Measurements from ENCODE around the gene SDC3.

The SDC3 gene

GRCh38 chr1:30928171-30928570 lies 19.6 kb upstream of the SDC3 start:
- no peak for DNase-seq (ENCODE audit: low spot score)

DNA sequence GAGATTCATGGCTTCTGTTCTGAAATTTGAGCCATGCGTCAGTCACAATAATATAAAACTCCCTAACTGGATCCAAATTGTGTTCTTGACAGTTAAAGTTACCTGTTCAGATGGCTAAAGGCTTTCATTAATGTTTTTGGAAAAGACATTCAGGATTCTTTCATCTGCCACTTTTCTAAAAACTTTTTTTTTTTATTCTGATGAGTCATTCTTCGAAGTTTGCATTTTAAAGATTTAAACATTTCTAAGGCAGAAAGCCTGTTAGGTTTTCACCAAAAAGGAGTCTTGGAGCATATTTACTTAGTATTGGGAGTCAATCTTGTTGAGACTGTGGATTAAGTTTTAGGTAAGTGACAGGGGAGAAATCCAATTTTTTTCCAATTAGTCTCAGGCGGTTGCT lies 18.9 kb upstream of the SDC3 start:
- no peak for DNase-seq (ENCODE audit: low spot score)

DNA sequence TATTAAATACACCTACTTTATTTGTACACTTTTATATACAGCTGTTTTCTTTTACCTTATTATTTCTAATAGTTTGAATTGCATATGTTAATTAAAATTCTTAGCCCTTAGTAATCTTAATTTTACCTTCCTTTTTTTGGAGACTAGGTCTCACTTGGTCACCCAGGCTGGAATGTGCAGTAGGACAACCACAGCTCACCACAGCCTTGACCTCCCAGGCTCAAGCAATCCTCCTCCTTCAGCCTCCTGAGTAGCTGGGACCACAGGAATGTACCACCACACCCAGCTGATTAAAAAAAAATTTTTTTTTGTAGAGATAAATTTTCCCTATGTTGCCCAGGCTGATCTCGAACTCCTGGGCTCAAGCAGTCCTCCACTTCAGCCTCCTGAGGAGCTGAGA lies 15.0 kb upstream of the SDC3 start:
- no peak for DNase-seq (ENCODE audit: low spot score)

GRCh38 chr1:30920827-30921226 lies 12.3 kb upstream of the SDC3 start:
- no peak for DNase-seq (ENCODE audit: low spot score)

DNA sequence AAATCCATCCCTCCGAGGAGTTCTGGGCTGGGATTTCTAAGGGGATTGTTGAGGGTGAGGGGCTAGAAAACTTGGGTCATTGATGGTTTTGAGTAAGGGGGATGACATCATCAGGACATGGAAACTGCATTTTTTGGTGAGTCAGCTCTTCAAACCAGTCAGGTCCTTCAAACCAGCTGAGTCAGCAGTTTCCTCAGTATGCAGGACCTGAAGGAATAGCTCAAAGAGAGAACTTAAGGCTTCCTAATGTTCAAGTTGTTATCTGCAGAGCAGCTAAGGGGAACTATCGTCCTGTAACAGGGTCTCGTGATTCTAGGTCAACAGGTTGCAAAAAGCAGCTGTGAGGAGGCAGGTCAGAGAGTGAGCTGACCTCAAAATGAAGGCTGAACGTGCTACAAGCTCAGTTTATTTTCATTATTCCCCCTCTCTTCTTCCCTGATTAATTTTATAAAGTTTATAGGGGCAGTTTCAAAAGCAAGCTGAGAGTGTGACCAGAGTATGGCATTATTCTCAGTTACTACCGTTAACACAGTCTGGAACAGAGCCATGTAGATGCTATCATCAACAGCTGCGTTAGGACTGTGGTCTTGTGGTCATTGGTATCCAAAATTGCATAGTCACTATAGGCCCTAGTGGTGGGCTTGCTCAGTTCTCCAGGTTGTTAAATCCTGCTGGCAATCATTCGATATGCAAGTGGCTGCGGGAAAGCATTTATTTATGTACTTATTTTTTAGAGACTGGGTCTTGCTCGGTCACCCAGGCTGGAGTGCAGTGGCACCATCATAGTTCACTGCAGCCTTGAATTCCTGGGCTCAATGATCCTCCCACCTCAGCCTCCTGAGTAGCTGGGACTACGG lies 10.7 kb upstream of the SDC3 start:
- DNase-seq (ENCODE audit: low spot score) = no peak

DNA sequence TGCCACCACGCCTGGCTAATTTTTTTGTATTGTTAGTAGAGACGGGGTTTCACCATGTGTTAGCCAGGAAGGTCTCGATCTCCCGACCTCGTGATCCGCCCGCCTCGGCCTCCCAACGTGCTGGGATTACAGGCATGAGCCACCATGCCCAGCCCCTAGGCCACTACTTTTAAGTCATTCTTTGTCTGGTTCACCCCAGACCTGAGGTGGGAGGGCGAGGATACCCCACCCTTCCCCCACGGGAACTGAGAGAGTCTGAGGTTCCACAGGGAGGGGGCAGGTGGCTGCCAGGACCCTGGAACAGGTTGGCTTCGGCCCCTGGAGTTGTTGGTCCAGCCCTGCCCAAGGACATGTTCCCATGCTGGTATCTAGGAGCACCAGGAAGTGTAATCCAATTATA lies 7.7 kb upstream of the SDC3 start:
- DNase-seq (ENCODE audit: low spot score) = no peak

DNA sequence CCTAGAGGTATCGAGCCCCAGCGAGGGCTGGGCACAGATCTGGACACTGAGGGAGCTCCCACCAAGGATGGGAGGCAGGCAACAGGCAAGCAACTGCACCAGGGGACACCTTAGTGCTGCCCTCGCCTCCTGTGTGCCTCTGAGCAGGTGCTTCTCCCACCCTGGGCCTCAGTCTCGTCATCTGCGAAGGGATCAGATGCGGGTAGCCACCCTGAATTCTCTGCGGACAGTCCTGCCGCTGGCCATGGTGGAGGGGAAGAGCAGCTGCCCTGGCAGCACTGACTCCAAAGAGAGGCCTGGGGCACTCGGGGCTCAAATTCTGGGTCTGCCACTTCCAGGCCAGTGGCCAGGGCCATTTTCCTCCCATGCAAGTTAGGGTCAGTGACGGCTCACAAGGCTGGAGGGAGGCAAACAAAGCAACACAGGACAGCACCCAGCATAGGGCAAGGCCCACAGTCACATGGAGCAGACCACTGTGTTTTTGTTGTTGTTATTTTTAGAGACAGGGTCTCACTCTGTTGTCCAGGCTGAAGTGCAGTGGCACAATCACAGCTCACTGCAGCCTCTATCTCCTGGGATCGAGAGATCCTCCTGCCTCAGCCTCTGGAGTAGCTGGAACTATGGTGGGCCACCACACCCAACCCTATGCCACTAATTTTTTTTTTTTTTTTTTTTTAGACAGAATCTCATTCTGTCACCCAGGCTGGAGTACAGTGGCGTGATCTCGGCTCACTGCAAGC lies 7.1 kb upstream of the SDC3 start:
- DNase-seq (ENCODE audit: low spot score) = no peak

DNA sequence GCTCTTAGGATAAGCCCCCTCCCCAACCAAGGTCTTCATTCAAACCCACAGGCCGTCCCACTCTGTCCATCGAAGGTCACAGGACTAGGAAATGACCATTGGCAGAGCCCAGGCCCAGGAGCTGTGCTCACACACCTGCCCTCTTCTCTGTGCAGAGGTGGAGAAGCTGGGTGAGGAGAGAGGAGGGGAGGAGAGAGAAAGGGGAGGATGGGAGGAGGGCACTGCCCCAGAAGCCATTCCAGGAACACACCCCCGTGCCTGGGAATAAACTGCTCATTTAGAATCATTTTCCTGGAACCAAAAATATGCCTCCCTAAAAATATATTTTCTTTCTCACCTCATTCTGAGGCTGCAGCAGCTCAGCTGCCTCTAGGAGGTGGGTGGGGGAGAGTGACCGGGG lies 6.4 kb upstream of the SDC3 start:
- DNase-seq (ENCODE audit: low spot score) = no peak

DNA sequence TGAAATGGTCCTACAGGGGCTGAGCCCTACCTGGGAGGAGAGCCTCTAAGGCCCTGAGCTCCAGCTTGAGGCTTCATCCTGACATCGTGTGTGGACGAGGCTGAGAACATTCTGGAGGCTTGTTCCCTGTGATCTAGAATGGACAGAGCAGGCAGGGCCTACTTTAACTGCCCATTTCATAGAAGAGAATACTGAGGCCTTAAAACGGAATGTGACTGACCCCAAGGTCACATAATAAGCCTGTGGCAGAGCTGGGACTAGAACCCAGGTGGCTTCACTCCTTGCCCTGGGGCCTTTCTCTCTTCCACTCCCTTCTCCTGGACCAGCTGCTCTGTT lies 6.0 kb upstream of the SDC3 start:
- no peak for DNase-seq (ENCODE audit: low spot score)

DNA sequence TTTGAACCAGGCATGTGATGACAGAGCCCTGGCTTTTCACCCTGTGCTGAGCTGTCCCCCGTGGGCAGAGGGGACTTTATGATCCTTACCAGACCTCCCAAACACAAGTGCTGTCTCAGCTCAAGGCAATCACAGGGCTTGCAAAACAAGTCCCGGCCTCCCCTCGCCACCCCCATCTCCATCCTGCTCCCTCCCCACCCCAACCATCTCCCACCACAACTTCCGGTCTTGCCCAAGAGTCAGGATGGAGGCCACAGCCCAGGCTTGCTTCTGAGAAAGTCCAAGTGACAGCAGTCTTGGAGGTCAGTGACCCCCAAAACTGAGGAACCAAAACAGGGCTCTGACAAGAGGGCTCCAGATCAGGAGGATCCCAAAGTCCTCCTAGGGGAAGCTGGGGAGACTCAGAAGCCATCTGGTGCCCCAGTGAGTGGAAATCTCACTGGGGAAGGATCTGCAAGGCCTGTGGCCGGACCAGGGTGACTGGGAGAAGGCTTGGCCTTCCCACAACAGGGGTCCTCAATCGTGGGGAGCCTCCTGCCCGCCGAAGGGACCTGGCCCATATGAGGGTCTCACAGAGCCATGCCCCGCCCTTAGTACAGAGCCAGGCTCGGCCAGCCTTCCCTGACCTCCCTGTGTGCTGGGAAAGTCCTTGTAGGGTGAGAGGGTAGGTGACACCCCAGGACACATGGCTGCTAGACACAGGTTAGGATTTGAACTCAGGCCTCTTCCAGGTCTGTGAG lies 4.5 kb upstream of the SDC3 start:
- no peak for DNase-seq (ENCODE audit: low spot score)

GRCh38 chr1:30912224-30912623 lies 3.7 kb upstream of the SDC3 start:
- no peak for DNase-seq (ENCODE audit: low spot score)

- DNase-seq (ENCODE audit: low spot score) = peak; percentile 62
Observed at GRCh38 chr1:30911059-30911954, 2.7 kb upstream of the SDC3 start.

DNA sequence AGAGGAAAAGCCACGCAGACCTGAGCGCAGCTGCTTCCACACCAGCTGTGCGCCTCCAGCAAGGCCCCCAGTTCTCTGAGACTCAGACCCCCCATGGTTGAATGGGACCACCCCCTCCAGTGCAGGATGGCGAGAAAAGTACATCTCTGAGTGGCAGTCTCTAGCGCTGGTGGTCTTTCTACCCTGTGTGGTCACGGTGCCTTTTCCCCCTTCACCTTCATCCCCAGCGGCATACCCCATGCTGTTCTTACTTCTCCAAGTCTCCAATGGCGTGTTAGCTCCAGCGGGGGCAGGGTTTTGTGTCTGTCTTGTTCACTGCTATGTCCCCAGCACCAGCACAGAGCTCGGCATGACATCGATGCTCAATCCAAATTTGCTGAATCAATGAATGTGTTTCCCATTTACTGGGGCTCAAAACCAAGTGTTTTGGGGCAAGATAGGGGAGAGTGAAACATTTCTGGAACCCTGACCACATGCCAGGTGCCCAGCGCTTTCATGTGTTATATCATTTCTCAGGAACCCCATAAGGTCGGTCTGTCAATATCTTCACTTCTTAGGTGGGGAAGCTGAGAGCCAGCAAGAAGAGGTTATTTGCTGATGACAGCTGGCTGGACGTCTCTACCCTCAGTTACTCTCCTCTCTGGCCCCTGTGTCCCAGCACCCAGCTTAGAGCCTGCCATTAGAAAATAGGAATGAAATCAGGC lies 959 bp upstream of the SDC3 start:
- no peak for DNase-seq (ENCODE audit: low spot score)

DNA sequence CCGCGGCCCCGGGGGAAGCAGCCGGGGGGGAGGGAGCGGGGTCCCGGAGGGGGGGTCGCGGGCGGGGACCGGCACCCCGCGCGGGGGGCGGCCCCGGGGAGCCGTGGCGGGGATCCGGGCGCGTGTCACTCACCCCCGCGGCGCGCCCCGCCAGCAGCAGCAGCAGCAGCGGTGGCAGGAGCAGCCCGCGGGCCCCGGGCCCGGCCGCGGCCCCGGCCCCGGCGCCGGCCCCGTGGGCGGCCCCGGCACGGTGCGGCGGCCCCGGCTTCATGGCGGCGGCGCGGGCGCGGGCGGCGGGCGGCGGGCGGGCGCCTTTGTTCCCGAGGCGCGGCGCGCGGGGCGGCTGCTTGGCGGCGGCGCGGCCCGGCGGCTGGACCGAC lies 252 bp downstream of the SDC3 start:
- no peak for DNase-seq (ENCODE audit: low spot score)

- DNase-seq (ENCODE audit: low spot score) = no peak
Observed at GRCh38 chr1:30907481-30908315, 860 bp downstream of the SDC3 start.

DNA sequence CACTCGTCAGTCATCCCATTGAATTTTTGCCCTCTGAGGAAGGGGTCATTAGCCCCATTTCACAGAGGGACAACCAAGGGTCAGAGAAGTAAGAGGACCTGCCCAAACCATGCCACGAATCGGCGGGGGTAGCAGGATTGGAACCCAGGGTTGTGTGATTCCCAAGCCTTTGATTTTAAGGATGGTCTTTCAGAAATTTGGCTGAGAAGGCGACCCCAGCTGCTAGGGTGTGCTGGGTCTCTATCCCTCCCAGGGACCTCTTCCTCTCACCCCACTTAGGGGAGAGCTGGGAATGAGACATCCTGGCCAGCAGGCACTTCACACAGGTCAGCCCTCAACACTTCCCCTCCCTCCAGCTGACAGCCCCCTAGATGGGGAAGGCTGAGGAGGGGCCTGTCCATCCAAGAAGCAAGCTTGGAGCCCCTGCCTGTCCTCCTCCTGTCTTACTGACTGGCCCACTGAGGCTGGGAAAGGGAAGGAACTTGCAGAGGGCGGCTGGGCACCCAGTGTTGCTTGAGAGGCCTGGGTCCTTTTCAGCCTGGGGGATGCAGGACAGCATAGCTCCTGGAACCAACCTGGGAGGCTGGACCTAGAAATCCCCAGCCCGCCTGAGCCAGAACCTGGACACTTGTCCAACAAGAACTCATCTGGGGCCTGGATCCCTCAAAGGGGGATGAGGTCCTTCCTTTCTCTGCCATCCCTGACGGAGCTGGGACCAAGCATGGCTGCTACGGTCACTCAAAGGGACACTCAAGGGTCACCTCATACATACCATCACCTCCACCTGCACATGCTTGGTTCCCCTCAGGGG lies 1.7 kb downstream of the SDC3 start:
- no peak for DNase-seq (ENCODE audit: low spot score)

DNA sequence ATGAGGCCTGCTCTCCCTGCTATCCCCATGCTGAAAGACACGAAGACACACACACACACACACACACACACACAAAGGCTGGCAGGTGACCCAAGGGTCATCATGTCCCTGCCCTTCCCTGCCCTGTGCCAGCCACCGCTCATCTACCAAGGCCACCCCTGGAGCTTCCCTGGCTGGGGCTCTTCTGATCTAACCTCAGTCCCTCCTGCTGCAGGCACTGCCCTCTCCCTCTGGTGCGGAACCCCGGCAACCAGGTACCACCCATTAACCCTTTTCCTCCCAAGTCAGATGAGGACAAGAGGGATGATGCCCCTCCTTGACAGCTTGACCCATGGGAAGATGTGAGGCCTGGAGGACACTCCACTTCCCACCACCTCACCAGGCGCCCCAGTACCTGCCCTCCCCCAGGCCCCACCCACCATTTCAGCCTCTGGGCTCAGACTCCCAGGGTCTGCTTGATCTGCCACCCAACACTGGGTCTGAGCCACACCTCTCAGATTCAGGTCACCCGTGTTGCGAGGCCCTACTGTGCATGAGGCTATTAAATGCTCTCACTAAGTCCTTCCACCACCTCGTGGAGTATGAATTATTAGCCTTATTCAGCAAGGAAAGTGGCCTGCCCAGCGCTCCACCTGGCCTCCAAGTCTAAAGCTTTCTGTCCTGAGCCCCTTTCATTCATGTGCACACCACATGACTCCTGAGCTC lies 2.5 kb downstream of the SDC3 start:
- no peak for DNase-seq (ENCODE audit: low spot score)

- DNase-seq (ENCODE audit: low spot score) = no peak
Observed at GRCh38 chr1:30905403-30905802, 3.2 kb downstream of the SDC3 start.

- DNase-seq (ENCODE audit: low spot score) = no peak
Observed at GRCh38 chr1:30904962-30905335, 3.6 kb downstream of the SDC3 start.

Measured in germinal center (tissue), 1 donor.